GM21737 (cell line): ENCODE data around the gene DIS3L2.
"Not testable (repeated sequence)": the region's sequence is repeated elsewhere in the genome, so short reads cannot be mapped to it uniquely, and the experiment has no call there.

ENCODE experiments used
- ATAC-seq: cut with Tn5 transposase; IDR thresholded peaks from one replicate; pipeline ENCODE4 v1.9.1; 2021; ENCODE audit warnings: mild to moderate bottlenecking, moderate library complexity; ENCODE audit not compliant: unreplicated experiment

Gene DIS3L2

DNA sequence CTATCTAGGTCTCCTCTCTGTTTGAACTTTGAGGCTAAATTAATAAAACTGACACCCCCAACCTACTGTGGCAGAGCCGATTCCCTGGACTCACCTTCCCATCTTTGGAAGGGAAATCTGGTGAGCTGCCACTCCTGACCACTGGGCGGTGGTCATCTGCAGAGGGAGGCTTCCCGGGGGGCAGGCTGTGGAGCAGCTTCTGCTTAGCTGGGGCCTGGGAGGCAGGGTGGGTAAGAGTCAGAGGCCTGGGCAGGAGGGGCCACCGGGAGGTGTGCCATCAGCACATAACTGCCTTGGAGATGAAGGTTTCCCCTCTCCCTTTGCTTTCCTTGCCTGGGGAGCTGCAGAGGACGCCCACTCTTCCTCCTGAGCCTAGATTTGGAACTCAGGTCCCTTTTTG, 33.0 kb upstream of the DIS3L2 start:
- ATAC-seq, result no peak

DNA sequence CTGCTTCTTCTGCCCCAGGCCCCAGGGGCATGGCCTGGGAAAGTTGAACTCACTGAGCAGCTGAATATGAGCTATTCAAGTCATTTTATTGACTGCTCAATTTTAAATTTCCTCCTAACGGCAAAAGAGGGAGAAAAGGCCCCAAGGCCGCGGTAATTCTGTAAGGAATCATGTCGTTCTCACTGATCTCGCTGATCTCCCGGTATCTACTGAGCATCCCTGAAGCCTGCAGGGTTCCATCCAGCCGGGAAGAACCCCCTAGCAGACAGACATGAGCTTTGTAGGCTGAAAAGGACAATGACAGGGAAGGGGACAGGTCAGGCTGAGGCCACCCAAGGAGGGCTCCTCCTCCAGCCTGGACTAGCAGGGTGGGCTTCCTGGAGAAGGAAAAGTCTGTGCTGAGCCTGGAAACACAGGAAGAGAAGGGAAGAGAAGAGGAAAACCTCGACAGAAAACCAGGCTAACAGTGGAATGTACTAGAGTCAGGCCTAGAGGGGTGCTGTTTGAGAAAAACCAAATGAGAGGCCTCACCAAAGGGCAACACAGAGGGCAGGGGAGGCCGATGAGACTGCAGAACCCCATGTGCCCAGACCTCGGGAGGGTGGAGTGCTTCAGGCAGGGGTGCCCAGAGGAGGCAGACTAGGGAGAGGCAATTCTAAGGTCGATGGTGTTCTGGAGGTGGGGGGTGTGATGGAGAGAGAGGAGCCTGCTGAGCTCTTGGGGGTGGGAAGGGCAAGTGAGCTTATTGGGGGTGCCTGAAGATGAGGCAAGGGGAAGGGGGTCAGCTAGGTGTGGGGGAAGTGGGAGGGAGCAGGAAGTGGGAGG, 32.4 kb upstream of the DIS3L2 start:
- ATAC-seq, result no peak

DNA sequence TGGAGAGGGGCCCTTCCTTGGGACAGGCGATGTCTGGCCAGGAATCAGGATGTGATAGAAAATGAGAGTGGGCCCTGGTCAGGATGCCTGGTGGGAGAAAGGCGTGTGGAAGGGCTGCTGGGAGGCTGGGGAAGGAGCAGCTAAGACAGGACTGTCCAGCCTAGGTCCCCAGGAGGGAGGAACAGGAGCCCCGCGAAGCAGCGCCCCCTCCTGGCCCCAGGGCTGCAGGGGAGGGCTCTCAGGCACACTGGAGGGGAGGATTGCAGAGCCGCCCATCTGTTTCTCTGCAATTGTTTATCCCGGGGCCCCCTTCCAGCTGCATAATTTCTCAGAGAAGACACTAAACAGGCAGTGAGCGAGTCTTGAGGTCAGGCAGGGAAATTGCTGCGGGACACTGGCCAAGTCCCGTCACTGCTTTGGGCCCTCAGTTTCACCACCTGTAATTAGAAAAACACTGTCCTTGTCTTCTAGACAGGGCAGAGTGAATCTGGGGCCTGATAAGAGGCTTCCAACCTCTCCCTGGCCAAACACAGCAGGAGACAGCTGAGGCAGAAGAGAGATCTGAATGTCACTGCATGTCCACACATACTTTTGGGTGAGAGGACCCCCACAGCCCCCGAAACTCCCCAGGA, 31.4 kb upstream of the DIS3L2 start:
- no peak for ATAC-seq

DNA sequence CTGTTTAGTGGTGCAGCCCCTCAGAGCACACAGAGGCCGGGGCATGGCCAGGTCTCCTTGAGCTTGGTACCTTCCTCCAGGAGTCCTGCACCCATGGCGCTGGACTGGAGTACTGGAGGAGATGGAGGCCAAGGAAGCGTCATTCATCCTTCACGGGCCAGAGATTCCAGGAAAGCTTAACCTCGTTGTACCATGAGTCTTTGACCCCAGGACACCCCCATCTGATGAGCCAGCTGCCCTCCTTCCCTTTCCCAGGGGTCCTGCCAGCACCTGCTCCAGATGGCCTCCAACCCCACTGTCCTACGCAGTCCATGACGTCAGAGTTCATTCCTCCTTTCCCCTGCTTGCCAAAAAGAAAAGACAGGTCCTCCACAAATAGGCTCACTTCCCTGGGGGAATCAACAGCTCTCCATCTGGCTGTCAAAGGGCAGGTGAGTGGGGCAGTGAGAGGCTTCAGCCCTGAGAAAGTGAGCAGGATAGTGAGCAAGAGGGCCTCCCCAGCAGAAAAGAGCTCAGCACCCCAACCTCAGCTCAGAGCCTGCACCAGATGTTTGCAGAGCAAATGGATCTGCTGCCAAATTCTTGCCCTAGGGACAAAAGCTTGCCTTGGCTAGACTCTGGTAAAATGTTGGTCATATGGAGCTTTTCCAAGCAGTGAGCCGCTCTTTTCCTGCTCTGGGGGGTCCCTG, 30.8 kb upstream of the DIS3L2 start:
- no peak for ATAC-seq

DNA sequence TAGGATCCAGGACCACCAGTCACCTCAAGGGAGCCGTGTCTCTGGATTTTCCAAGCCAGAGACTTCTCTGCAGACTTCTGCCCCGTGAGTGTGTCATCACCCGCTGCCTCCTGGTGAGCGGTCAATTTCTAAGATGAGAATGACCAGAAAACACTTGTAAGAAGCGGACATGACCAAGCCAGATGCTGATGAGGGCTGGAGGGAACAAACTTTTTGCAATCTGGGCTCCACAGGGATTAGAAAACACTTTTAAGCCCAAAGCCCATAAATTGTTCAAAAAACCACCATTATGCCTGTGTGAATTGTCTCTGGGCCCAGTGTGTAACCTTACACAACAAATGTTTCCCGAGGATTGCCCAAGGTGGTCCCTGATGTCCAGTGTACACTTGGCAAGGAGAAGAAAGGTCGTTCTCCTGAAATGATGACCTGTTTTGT, 30.0 kb upstream of the DIS3L2 start:
- ATAC-seq, result no peak

DNA sequence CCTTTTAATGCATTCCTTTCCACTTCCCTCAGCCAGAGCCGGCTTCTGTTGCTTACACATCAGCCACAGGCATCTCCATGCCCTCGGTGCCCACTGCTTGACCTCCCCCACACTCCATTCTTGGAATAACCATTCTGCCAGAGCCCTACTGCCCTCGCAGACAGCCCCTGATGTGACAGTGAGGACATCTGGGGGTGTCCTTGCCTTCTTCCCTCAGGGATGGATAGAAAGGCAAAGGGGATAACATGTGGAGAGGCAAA, 28.9 kb upstream of the DIS3L2 start:
- no peak for ATAC-seq

DNA sequence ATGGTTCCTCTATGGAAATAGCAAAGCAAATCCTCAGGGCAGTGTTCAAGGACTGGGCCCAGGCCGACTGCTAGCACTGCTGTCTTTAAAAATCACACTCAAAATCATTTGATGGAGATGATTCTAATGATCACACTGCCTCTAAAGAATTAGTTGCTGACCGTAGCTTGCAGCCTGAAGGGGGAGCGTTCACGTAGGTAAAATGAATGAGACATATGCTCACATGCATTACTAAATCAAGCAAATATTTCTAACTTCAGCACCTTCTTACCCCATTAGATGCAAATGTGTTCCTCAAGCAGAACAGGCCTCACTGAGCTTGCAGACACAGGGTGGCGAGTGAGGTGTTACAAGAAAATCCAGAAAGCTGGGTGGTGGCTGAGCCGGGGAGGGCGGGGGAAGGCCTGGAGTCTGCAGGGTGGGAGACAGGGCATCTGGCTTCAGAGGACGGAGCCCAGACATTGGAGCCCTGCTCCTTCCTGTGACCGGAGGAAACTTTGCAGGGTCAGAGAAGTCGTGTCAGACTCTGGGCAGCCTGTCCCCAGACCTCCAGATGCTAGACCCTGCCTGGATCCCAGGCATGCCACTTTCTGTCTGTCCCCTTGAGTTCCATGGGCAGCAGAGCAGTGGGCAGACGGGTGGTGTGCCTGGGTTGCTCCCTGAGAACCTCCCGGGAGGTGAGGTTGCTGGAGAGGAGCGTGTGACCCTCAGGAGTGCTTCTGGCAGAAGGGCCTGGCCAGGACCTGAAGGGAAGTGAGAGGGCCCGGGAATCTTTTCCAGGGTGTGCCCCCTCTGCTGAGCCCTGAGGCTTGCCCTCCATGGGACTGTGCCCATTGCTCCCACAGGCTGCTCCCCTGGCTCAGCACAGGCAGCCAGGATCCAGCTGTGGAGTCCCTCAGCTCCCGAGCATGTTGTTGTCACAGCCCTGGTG, 28.3 kb upstream of the DIS3L2 start:
- ATAC-seq, result no peak

DNA sequence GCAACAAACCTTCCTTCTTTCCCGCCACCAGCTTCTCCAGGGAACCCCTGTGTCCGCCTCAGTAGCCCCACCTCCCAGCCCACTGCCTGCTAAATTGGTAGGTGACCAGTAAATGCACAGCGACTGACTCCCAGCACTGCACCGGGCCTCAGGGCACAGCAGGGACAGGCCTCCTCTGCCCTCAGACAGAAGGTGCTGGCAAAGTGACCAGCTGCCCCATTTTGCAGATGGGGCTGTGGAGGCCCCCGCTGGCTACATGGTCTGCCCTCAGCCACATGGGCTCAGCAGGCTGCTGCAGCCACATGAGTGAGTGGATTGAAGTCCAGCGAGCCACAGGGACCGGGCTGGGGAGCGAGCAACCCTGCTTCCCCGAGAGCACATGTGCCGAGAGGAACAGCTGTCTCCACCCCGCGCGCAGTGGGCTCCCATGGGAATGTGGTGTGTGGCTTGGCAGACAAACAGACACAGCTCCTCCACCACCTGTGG, 27.6 kb upstream of the DIS3L2 start:
- ATAC-seq, result no peak

DNA sequence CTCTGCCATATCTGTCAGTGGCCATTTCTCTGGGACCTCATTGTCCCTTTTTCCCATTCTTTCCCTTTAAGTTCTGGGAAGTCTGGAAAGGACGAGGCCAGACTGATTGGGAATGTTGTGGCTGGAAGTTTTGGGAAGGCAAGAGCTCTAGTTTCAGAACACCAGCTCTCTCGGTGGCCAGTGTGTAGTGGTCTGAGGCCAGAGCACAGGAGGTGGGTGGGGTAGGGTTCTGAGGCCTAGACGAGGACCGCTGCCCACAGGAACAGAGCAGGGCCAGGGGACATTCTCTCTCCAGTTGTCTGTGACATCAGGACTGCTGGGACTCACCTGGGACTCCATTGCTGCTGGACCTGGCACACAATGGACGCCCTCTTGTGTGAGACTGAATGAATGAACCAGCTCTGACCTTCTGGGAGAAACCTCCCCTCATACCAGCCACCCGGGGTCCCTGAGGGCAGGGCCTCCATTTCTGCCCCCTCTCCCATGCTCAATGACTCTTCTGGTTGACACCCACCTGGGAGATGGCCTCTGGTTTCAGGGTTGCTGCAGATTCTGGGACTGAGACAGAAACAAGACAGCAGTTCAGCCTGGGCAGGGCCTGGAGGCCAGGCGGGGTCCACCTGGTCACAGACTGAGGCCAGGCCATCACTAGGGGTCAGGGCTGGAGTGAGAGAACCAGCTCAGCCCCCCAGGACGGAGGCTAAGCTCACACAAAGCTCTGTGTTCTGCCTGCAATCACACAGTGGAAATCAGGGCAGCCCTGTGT, 26.9 kb upstream of the DIS3L2 start:
- no peak for ATAC-seq

DNA sequence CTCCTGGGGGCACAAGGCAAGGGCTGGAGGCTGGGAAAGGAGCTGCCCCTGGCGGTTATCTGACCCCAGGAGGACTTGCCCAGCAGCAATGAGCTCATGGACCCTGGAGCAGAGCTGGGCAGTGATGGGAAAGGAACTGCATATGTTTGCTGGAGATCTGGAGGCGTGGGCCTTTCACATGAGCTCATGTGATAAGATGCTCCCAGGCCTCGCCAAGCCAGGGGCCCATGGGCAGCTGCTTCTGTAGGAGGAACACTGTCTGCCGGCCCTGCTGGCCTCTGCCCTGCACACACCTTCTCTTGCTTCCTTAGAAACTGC, 26.3 kb upstream of the DIS3L2 start:
- ATAC-seq, result no peak

DNA sequence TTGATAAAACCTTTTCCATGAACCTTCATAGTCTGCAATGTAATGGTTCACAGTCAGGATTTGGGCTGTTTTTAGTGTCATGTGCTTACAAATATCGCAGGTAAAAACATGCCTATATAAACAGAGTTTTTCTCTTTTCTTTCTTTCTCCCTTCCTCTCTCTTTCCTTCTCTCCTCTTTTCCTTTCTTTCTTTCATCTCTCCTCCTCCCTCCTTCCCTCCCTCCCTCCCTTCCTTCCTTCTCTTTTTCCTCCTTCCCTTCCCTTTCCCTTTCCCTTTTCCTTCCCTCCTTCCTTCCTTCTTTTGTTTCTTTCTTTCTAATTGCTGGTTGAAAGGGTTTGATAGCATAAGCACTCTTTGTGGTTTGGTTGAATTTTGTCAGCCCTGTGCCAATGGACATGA, 25.7 kb upstream of the DIS3L2 start:
- ATAC-seq, result no peak

DNA sequence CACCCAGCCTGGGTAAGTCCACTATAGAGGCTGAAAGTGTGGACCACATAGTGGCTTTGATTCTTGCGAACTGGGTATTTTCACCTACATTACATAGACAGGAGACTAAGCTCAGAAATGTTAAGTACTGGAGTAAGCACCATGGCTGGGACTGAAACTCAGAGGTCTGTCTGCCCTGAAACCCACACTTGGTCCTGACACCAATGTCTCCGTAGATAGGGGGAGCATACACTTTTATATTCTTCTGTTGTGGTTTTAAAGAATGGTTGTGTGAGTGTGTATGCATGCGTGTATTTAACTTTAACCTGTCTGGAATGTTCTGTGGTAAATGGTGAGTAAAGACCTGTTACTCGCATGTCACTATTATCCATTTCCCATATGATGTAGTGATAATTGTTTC, 25.0 kb upstream of the DIS3L2 start:
- no peak for ATAC-seq

DNA sequence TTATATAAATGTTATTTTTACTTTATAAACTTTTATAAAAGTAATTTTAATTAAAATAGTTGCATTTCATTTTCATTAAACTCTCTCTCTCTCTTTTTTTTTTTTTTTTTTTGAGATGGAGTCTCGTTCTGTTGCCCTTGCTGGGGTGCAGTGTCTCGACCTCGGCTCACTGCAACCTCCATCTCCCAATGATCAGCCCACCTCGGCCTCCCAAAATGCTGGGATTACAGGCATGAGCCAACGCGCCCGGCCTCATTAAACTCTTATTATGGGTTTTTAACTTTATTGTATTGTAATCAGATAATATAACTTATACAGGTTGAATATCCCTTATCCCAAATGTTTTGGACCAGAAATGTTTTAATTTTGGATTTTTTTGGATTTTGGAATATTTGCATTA, 24.5 kb upstream of the DIS3L2 start:
- ATAC-seq, result no peak

DNA sequence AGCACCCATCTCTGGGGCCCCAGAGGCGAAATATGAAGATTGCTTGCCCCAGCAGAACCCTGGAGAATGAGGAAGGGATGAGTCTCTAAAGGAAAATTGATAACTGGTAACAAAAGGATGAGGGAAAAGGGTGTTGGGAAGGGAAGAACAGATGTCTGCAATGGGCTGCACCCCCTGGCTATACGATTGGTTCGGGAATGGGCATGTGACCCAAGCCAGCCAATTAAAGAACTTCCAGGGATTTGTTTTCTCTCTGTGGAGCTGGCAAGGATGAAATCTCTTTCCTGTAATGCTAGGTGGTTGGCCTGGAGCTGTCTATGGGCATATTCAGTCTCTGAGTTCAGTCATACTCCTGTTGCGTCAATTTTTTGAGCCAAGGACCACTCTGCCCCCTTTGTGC, 22.5 kb upstream of the DIS3L2 start:
- no peak for ATAC-seq

DNA sequence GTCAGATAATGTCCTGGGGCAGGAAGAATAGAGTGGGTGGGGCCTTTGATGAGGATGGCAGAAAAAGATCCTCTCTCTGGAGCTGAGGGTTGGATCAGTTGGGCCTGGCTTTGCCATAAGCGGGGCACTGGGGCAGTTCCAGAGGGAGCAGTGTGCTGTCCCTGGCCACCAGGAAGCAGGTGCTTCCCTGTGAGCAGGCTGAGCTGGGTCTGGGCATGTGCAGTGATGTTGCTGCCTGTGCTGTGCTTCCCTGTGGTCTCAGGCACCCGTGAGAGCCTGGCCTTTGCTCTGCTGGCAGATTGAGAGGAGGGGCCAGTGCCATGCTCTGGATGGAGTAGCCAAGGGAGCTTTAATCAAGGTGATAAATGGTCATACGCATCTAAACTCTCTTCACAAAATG, 20.7 kb upstream of the DIS3L2 start:
- no peak for ATAC-seq

DNA sequence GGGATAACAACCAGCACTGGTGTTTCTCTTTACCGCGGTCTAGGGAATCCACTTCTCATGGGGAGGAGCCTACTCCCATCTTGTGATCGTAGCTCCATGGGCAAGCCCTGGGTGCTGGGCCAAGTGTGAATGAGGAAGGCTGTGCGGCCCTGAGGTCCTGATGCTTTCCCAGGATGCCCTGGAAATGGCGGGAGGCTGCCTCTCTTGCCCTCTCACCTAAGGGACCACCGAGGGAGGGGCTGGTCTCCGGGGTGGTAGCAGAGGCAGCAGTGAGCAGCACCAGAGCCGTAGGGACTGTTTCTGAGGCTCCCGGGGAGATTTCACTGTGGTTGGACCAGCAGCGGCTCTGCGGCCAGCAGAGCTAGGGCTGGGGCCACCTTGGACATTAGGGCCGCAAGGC, 19.8 kb upstream of the DIS3L2 start:
- no peak for ATAC-seq

DNA sequence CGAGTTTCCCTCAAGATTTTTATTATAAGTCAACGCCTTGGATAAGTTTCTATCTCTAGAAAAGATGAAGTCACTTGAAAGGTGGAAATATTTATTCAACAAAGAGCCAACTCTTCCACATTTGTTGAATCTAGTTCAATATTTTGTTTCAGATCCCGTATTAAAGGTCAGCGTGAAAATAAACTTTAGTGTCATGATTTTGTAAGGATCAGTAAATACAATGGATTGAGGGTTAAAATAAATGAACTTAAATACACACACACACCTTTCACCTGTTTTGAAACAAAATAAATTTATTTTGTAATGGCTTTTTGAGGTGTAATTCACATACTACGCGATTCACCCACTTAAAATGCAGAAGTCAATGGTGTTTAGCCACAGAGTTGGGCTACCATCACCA, 19.3 kb upstream of the DIS3L2 start:
- ATAC-seq, result no peak

DNA sequence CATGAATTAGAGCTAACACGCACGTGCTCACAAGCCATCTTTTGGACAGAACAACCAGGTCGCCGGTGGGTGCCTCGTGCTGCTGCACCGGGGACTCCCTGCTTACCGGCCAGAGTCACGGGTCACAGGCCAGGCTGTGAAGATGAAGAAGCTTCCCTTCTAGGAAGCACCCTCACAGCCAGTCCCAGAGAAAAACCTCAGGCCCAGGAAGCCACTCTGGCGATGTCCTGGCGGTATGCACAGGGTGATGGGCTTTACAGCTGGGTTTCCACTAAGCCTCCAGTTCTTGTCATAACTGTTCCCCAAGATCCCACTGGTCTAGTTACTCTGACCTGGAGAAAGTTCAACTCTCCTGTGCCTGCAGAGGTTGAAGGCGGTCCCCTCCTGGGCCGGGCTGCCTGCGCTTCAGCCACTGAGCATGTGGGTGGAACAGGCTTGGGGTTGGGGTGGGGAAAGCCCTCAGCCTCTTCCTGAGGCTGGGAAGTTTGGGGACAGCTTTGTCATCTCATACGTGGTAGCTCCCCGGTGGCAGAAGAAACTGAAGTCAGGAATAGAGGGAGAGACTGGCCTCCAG, 15.2 kb upstream of the DIS3L2 start:
- ATAC-seq, result no peak

DNA sequence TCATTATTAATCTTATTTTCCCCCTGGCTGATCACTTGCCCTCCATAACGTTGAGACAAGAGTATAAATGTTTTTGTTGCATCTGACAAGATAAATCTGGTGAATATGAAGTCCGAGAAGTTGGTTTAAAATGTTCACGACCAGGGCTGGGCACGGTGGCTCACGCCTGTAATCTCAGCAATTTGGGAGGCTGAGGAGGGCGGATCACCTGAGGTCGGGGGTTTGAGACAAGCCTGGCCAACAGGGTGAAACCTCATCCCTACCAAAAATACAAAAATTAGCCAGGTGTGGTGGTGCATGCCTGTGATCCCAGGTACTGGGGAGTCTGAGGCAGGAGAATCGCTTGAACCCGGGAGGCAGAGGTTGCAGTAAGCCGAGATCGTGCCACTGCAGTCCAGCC, 14.4 kb upstream of the DIS3L2 start:
- not testable (repeated sequence) for ATAC-seq

DNA sequence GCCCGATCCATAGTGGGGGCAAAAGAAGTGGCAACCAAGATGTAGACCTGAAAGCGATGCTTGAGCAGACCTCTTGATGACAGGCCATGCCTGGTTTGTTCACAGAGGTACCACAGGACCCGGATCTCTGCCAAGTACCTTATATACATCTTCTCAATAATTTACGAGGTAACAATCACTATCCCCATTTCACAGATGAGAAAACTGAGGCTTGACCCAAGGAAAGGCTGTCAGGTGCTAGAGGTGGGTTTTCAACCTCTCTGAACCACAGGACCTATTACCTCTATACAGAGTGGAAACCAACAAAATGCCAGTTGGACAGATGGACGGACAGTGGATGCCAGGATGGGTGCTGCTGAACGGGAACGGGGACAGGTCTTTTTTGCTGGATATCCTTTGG, 13.8 kb upstream of the DIS3L2 start:
- ATAC-seq, result no peak
